ENCODE results near the gene CEACAM1. TPM values are rescaled to one million over a fixed set of nuclear protein-coding genes. Genes with fewer than 3 reads are reported as not detected.
A peak's percentile ranks its signal among the peaks of the same experiment; 100 is the strongest.

Gene CEACAM1
- total and polyA plus RNA-seq, 8 donors = 5.6 to 24.0 (median 7.3) TPM

DNA sequence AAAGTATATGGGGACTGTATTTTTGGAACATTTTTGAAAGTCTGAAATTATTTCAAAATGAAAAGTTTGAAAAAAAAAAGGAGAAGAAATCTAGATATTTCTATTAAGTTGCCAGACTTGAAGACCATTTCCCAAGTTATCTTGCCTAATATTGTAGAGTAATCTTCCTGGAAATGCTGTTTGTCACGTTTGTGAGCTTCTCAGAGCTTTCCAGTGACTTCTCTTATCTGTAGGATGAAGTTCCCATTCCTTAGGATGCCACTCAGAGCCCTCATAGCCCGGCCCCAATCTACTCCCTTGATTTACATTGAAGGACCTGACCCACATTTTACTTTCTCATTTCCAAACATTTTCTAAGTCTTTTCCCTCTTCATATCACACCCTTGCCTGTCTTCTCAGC lies 42.8 kb upstream of the CEACAM1 start:
- Histone ChIP-seq H3K27ac (peak overlapping the region in 1 of 2 donors; percentile 26), H3K4me3 (no peak overlapping the region), H3K27me3 (no peaks in the 10 kb centered on the region), H3K4me1 (peaks cover 0 to 32% of the 10 kb centered on the region in 2 donors), H3K36me3 (no peaks in the 10 kb centered on the region), H3K9me3 (no peaks in the 10 kb centered on the region)
- TF ChIP-seq, protein P1, sequence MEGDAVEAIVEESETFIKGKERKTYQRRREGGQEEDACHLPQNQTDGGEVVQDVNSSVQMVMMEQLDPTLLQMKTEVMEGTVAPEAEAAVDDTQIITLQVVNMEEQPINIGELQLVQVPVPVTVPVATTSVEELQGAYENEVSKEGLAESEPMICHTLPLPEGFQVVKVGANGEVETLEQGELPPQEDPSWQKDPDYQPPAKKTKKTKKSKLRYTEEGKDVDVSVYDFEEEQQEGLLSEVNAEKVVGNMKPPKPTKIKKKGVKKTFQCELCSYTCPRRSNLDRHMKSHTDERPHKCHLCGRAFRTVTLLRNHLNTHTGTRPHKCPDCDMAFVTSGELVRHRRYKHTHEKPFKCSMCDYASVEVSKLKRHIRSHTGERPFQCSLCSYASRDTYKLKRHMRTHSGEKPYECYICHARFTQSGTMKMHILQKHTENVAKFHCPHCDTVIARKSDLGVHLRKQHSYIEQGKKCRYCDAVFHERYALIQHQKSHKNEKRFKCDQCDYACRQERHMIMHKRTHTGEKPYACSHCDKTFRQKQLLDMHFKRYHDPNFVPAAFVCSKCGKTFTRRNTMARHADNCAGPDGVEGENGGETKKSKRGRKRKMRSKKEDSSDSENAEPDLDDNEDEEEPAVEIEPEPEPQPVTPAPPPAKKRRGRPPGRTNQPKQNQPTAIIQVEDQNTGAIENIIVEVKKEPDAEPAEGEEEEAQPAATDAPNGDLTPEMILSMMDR (IDR thresholded peaks at IDR 0.05) = no peak
- intact Hi-C loops (cut with DNase I) = no loop called here
- DNase-seq = no peak
- ATAC-seq = no peak

DNA sequence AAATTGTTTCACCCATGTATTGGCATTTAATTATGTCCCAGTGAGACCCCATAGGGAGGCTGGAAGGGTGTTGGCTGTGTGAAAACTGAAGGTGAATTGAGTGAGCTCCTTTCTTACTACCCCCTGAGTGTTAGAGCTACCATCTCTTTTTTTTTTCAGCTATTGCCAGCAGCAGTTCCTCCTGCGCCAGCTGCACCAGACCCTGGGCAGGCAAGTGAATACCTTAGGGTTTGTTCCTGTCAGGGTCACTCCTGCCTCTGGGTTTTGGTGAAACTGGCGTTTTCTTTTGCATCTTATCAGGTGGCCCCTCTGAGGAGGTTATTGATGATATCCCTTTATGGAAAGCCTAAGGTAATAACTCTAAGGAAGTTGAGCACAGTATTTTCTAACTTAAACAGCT lies 40.9 kb upstream of the CEACAM1 start:
- H3K27me3 ChIP-seq = no peaks in the 10 kb centered on the region

DNA sequence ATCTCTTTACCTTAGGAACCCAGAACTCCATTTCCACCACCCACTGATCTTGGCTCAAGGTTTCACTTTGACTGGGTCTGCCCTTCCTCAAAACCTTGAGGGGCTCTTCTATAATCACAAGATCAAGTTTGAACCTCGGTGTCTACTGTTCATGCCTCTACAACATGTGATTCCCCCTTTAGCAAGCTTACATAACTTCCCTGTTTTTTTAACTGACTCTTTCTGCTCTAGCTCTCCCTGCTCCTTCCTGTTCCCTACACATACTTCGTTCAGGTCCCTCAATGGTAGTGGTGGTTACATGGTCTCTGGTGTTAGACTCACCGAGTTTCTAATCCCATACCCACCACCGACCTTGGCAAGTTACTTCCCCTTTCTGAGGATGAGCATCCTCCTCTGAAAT lies 39.7 kb upstream of the CEACAM1 start:
- TF ChIP-seq, protein P1 (IDR thresholded peaks at IDR 0.05) = no peak
- intact Hi-C loops (cut with DNase I) = no loop called here
- no peaks in the 10 kb centered on the region for H3K9me3 ChIP-seq
- H3K4me3 ChIP-seq = no peak overlapping the region
- H3K4me1 ChIP-seq = peaks cover 0 to 42% of the 10 kb centered on the region in 2 donors
- no peaks in the 10 kb centered on the region for H3K27me3 ChIP-seq
- H3K27ac ChIP-seq = peak overlapping the region in 1 of 2 donors; percentile 33
- ATAC-seq = peak; percentile 42
- no peaks in the 10 kb centered on the region for H3K36me3 ChIP-seq
- DNase-seq = no peak

More for the DNA sequence above, 40.9 kb upstream of the CEACAM1 start:
- Histone ChIP-seq H3K36me3 (no peaks in the 10 kb centered on the region), H3K4me1 (peaks cover 0 to 37% of the 10 kb centered on the region in 2 donors), H3K4me3 (no peak overlapping the region), H3K9me3 (no peaks in the 10 kb centered on the region), H3K27ac (peak overlapping the region in 1 of 2 donors; percentile 20)
- DNase-seq (no peak), ATAC-seq (no peak)
- intact Hi-C loops (cut with DNase I) = no loop called here
- TF ChIP-seq, protein P1 (IDR thresholded peaks at IDR 0.05) = no peak

DNA sequence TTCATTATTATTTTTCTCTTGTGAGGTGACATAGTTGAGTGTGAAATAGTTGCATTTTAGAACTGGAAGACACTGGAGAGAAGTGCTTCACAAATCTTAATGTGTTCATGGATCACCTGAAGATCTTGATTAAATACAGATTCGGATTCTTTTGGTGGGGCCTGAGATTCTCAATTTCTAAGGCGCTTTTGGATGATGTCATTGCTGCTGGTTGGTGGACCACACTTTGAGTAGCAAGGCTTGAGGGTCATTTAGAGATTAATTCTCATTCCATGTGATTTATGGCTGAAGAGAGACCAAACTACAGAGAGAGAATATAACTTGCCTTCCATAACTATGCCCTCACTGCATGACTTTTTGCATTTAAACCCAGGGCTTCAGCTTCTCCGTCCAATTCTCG lies 39.3 kb upstream of the CEACAM1 start:
- ATAC-seq = no peak
- TF ChIP-seq, protein P1 (IDR thresholded peaks at IDR 0.05) = no peak
- peak overlapping the region in 1 of 2 donors; percentile 33 for H3K27ac ChIP-seq
- H3K4me1 ChIP-seq = peaks cover 0 to 42% of the 10 kb centered on the region in 2 donors
- peaks cover 0 to 1% of the 10 kb centered on the region in 2 donors for H3K27me3 ChIP-seq
- DNase-seq = no peak
- H3K9me3 ChIP-seq = no peaks in the 10 kb centered on the region
- intact Hi-C loops (cut with DNase I) = no loop called here
- H3K36me3 ChIP-seq = no peaks in the 10 kb centered on the region
- no peak overlapping the region for H3K4me3 ChIP-seq

DNA sequence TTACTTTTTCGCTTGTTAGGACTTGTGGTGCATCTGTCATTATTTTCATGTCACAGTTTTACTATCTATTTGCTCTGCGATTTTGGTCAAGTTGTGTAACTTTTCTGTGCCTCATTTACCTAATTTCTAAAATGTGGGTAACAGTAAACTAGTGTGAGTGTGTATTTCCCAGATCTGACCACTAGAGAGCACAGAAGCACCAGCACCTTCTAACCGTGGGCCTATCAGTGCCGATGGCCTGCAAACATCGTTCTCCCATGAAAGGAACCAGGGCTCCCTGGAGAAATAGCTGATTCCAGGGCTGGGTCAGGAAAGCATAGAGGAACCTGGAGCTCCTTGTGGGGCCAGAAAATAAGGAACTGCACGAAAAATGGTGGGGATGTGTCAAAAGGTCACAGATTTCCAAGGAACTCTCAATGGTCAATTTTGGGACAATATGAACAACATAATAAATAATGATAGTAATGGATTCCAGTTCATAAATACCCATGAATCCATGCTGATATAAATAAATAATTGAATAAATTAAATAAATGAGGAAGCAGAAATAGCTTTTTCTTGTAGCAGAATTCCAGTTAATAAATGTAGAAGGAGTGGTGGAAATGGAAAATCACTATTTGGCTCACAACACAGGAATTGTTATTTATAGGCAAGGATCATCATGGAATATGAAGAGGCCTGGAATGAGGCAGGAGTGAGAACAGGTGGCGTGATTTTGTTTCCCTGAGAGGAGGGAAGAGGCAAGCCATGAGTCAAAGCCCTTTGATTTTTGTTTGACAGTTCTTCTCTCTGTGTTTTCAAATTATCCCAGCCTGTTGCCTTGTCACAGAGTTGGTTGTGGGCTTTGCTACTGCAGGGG lies 35.3 kb upstream of the CEACAM1 start:
- Histone ChIP-seq H3K4me3 (no peak overlapping the region), H3K4me1 (peaks cover 0 to 31% of the 10 kb centered on the region in 2 donors), H3K27me3 (peaks cover 0 to 33% of the 10 kb centered on the region in 2 donors), H3K27ac (no peak overlapping the region), H3K9me3 (no peaks in the 10 kb centered on the region), H3K36me3 (no peaks in the 10 kb centered on the region)
- ATAC-seq (peak; percentile 89), DNase-seq (no peak)
- intact Hi-C loops (cut with DNase I) = no loop called here
- TF ChIP-seq, protein P1 (IDR thresholded peaks at IDR 0.05) = peak; percentile 60 to 64

Measured in left lung (tissue), 10 donors.